ACC112 (cell line): ENCODE data around the gene TAS1R3.

Source experiments
- H2AFZ ChIP-seq: fragments of 200-600 bp; sonication (generic); one replicate; pipeline ENCODE4 v1.6.0; 2017; ENCODE audit warnings: antibody characterized with exemption, low read length; ENCODE audit not compliant: unreplicated experiment
- H3K27ac ChIP-seq: fragments of 200-600 bp; sonication (generic); 2 replicates; pipeline ENCODE4 v1.5.1; 2014; ENCODE audit warnings: low read depth, mild to moderate bottlenecking, antibody characterized with exemption, low read length, moderate library complexity
- H3K27me3 ChIP-seq: fragments of 200-600 bp; sonication (generic); 2 replicates; pipeline ENCODE4 v1.6.1; 2014; ENCODE audit warnings: mild to moderate bottlenecking, antibody characterized with exemption, low read length, moderate library complexity, mixed read lengths; ENCODE audit not compliant: insufficient read depth
- H3K36me3 ChIP-seq: fragments of 200-600 bp; sonication (generic); 2 replicates; pipeline ENCODE4 v1.6.1; 2016; ENCODE audit warnings: mild to moderate bottlenecking, antibody characterized with exemption, low read length, moderate library complexity, mixed read lengths; ENCODE audit not compliant: insufficient read depth
- H3K4me1 ChIP-seq: fragments of 200-600 bp; sonication (generic); one replicate; pipeline ENCODE4 v1.6.1; 2016; ENCODE audit warnings: low read length, mixed read lengths; ENCODE audit not compliant: insufficient read depth, unreplicated experiment, control insufficient read depth
- H3K4me3 ChIP-seq: fragments of 200-600 bp; sonication (generic); 2 replicates; pipeline ENCODE4 v1.5.1; 2014; ENCODE audit warnings: mild to moderate bottlenecking, low read depth, low read length
- H3K79me2 ChIP-seq: fragments of 200-600 bp; sonication (generic); one replicate; pipeline ENCODE4 v1.6.0; 2016; ENCODE audit warnings: low read length; ENCODE audit not compliant: control insufficient read depth, unreplicated experiment, insufficient read depth

TAS1R3 gene

DNA sequence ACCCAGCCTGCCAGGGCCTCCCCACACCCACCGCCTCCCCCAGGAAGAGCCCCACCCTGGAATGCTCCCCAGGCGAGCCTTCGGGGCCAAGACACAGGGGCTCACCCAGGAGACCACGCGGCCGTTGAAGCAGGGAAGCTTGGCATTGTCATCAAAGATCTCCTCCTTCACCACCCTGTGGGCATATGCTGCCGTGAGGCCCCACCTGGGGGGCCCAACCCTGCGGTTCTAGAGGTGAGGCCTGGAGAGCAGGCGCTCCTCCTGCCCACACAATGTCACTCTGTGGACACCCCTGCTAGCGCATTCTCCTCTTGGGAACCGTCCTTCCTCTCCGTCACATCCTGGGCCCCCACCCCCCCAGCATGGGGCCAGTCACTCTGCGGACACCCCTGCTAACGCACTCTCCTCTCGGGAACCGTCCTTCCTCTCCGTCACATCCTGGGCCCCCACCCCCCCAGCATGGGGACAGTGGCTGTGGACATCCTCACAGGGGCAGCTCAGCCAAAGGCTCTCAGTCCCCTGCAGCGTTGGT is 11.6 kb downstream of the TAS1R3 start:
- no peak overlapping the region for H3K27ac ChIP-seq
- no peaks in the 10 kb centered on the region for H3K27me3 ChIP-seq
- H3K4me3 ChIP-seq, result no peak overlapping the region
- H3K4me1 ChIP-seq, result peaks cover 38% of the 10 kb centered on the region
- H3K36me3 ChIP-seq, result peaks cover 11% of the 10 kb centered on the region; the same call in 1 of the 2 replicates
- H3K79me2 ChIP-seq, result peaks cover 56% of the 10 kb centered on the region
- no peak overlapping the region for H2AFZ ChIP-seq

DNA sequence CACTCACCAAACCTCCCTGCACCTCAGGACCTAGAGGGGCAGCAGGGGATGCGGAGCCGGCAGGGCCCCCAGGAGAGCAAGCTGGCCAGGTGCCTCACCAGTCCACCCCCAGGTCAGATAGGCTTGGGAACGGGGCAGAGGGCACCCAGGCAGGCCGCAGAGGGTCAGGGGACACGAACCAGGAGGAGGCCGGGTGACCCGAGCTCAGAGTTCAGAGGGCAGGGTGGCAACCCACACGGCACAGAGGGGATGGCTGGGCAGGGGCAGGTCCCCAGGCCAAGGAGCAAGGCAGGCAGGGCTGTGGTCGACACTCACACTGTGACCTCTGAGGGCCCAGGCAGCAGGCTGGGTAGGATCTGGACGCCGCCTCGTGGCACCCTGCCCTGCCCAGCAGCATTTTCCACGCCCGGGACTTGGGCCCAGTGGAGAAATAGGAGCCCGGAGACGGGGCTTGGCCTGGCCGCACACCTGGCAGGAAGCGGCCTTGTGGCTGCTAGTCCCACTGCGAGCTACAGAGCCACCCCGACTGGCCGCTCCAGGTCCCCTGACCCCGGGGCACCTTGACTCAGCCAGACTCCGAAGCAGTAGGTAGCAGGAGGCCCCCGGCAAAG is 12.8 kb downstream of the TAS1R3 start:
- Histone ChIP-seq H3K36me3 (peaks cover 8% of the 10 kb centered on the region; the same call in 1 of the 2 replicates), H3K79me2 (peaks cover 69% of the 10 kb centered on the region), H3K27me3 (no peaks in the 10 kb centered on the region), H3K4me1 (peaks cover 40% of the 10 kb centered on the region), H2AFZ (no peak overlapping the region), H3K27ac (0 out of 2 replicates have a peak overlapping the region, but pooled peaks have one; percentile 11), H3K4me3 (no peak overlapping the region)

DNA sequence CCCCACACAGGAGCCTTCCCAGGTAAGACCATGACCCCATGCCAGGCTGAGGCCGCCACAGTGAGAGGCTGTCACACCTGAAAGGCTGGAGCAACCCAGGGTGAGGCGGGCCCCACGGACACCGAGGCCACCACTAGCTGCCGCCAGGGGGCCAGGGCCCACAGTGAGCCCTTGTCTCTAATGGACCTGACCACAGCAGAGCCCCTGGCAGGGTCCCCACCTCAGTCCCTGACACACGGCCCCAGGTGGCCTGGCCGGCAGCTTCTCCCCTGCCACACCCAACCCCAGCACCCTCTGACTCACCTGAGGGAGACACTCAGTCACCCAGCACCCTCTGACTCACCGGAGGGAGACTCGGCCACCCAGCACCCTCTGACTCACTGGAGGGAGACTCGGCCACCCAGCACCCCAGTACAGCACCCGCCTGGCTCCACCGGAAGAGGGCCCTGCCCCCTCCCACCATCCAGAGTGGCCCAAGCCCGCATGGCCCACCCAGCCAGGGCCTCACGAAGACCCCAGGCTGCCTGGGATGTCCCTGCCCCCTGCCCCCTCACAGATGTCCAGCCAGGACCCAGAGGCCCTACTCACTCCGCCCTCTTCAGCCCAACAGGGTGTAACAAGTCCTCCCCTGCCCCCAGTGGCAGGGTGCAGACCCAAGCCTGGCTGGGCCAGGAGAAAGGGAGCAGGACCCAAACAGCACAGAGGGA is 13.7 kb downstream of the TAS1R3 start:
- Histone ChIP-seq H2AFZ (no peak overlapping the region), H3K36me3 (peaks cover 8% of the 10 kb centered on the region; the same call in 1 of the 2 replicates), H3K27me3 (no peaks in the 10 kb centered on the region), H3K4me1 (peaks cover 40% of the 10 kb centered on the region), H3K27ac (peak overlapping the region; percentile 41), H3K79me2 (peaks cover 69% of the 10 kb centered on the region), H3K4me3 (peak overlapping the region; percentile 96)

DNA sequence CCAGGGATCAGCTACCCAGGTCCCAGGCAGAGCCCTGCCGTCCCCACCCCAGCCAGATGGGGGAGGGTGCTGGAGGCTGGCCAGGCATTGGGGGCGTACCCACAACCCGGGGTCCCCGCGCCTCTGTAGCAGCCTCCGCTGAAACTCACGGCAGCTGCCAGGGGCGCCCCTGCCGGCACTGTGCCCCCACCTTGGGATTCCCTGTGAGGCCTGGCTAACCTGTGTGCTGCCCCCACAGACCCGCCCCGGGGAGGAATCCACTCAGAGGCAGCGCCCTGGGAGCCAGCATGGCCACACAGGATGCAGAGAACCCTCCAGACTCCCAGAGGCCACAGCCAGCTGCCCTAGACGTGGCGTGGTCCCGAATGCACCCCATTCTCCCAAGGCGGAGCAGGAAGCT is 14.3 kb downstream of the TAS1R3 start:
- peak overlapping the region; percentile 96 for H3K4me3 ChIP-seq

DNA sequence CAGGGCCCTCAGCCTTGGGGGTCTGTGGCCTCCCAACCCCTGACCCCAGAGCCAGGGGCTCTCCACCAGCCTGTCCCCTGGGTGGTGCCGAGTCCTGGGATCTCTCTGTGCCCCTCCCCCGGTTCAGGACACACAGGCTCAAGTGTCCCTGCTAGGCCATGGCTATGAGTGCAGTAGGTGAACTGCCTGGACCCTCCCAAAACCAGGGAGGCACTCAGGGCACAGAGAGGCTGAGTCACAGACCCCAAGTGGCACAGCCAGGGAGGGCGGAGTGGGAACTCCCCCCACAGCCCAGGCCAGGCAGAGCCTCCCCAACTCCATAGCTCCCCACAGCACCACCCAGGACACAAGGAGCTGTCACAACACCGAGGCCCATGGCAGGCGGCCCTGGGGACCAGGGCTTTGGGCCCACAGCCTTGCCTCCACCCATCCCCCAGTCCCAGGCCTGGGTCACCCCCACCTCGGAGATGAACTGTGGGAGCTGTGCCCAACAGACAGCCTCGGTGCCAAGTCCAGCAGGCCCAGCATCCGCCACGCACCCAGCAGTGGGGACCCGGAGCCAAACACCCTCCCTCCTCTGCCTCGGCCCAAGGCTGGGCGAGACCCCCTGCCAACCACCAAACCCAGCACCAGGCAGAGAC is 14.9 kb downstream of the TAS1R3 start:
- H3K79me2 ChIP-seq, result peaks cover 69% of the 10 kb centered on the region
- peaks cover 40% of the 10 kb centered on the region for H3K4me1 ChIP-seq
- peaks cover 7% of the 10 kb centered on the region; the same call in 1 of the 2 replicates for H3K36me3 ChIP-seq
- H3K27ac ChIP-seq, result peak overlapping the region; percentile 41
- H2AFZ ChIP-seq, result no peak overlapping the region
- peak overlapping the region; percentile 96 for H3K4me3 ChIP-seq
- no peaks in the 10 kb centered on the region for H3K27me3 ChIP-seq

More for the DNA sequence above, 14.3 kb downstream of the TAS1R3 start:
- peak overlapping the region; percentile 41 for H3K27ac ChIP-seq
- H3K4me1 ChIP-seq, result peaks cover 40% of the 10 kb centered on the region
- H3K36me3 ChIP-seq, result peaks cover 8% of the 10 kb centered on the region; the same call in 1 of the 2 replicates
- H3K27me3 ChIP-seq, result no peaks in the 10 kb centered on the region
- peaks cover 69% of the 10 kb centered on the region for H3K79me2 ChIP-seq
- H2AFZ ChIP-seq, result no peak overlapping the region

DNA sequence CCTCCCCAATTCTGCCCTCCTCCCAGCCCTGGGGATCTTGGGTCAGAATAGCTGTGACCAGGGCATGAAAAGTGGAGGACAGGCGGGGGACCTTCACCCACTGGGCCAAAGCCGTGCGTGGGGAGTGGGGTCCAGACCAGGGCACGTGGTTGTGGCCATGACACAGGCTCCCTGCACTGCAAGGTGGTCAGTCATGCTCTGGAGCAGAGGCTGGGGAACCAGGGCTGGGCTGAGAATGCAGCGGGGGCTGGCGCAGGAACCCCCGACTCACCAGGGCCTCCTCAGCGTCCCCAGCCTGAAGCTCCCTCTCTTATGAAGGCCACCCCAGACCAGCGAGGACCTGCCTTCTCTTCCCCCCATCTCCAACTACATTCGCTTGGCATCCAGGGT is 15.4 kb downstream of the TAS1R3 start:
- Histone ChIP-seq H3K4me3 (peak overlapping the region; percentile 96), H2AFZ (no peak overlapping the region), H3K79me2 (peaks cover 69% of the 10 kb centered on the region), H3K4me1 (peaks cover 41% of the 10 kb centered on the region), H3K27me3 (no peaks in the 10 kb centered on the region), H3K36me3 (peaks cover 2% of the 10 kb centered on the region; the same call in 1 of the 2 replicates), H3K27ac (peak overlapping the region; percentile 41)

DNA sequence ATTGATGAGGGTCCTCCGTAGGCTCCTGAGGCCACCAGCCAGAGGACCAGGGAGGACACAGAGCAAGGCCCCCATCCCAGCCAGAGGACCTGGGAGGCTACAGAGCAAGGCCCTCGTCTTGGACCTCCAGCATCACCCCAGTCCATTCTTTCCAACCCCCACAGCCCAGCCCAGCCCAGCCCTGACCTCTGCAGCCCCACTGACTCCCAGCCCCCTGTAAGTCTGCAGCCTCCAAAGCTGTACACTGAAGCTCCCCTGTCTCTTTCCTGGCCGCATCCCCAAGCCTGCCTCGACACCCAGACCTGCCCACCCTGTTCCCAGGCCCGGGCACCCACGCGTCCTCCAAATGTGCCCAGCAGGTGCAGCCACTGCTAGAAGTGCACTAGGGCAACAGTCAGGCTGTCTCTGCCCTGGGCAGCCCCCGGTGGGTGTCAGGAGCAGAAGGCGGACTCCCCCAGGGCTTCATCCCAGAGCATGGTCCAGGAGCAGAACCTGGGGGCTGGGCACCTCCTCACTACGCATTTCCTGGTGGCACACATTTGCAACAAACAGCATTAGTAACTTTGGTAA is 16.0 kb downstream of the TAS1R3 start:
- Histone ChIP-seq H3K4me1 (peaks cover 43% of the 10 kb centered on the region), H3K4me3 (peak overlapping the region; percentile 96), H3K79me2 (peaks cover 68% of the 10 kb centered on the region), H3K36me3 (no peaks in the 10 kb centered on the region), H2AFZ (no peak overlapping the region), H3K27me3 (no peaks in the 10 kb centered on the region), H3K27ac (peak overlapping the region; percentile 40; the same call in 1 of the 2 replicates)

DNA sequence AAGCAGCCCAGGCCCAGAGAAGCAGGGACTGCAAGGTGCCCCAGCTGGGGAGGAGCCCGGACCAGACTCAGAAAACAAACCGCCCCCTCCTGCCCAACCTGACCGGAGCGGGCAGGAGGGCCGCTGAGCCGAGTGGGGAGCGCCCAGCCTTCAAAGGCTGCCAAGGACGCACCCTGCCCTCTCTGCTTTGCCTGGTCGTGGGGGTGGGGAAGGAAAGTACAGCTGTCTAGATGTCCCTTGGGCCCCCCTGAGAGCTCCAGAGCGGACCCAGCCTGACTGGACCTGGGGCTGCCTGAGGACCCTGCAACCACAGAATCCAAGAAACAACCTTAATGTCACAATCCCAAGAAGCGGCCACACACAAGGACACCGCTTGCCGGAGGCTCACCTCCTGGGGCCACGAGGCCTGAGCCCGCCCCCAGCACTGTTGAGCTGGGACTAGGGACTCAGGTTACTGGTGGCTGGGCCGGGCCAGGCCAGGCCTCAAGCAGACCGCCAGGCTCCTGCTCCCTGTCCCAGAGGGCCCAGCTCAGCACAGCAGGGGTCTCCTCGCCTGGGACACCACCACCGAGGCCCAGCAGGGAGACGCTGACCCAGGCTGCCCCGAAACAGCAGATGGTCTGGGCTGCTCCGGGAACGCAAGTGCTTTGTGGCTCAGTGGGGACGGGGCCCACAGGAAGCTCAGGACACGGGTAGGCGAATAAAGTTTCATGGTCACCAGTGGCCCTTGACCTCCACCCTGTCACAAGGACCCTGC is 16.8 kb downstream of the TAS1R3 start:
- H3K27me3 ChIP-seq, result no peaks in the 10 kb centered on the region
- H3K79me2 ChIP-seq, result peaks cover 61% of the 10 kb centered on the region
- H3K27ac ChIP-seq, result peak overlapping the region; percentile 40
- no peak overlapping the region for H2AFZ ChIP-seq
- H3K4me3 ChIP-seq, result peak overlapping the region; percentile 96
- peaks cover 48% of the 10 kb centered on the region for H3K4me1 ChIP-seq
- no peaks in the 10 kb centered on the region for H3K36me3 ChIP-seq

DNA sequence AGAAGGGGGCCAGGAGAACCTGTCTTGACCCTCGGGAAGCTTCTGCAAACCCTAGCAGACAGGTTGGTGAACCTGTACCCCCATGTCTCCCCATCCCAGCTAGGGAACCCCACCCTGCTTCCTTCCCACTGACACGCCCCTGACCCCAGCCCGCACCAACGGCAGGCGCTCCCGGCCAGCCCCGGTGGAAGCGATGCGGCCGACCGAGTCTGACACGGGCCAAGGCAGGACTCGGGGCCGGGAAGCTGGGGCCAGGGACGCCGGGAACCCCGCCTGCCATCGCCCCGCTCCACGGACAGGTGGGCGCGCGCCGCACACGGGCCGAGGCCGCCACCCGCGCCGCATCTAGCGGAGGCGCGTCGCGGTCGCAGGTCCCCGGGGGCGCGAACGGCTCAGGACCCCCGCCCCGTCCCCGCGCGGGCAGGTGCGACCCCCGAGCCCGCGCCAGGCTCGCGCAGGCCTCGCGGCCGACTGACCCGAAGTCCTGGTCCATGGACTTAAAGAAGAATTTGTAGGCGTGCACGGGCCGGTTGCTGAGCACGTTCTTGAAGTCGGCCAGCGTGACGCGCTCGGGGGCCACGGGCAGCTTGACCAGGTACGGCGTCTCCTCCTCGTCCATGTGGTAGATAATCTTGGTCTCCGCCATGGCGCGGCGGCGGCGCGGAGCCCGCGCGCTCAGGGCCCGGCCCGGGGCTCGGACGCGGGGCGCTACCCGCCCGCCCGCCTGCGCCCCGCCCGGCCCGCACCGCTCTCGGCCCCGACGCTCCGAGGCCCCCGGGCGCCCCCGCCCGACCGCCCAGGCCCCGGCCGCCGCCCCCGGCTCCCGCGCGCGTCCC is 17.6 kb downstream of the TAS1R3 start:
- peaks cover 49% of the 10 kb centered on the region for H3K4me1 ChIP-seq

More for the DNA sequence above, 17.6 kb downstream of the TAS1R3 start:
- H3K27ac ChIP-seq, result peak overlapping the region; percentile 40; the same call in 1 of the 2 replicates
- peaks cover 55% of the 10 kb centered on the region for H3K79me2 ChIP-seq
- no peaks in the 10 kb centered on the region for H3K27me3 ChIP-seq
- H3K36me3 ChIP-seq, result no peaks in the 10 kb centered on the region
- H3K4me3 ChIP-seq, result peak overlapping the region; percentile 96
- no peak overlapping the region for H2AFZ ChIP-seq
